Fibroblast of villous mesenchyme (primary cell): ENCODE results near the gene HAPLN2. TPM values are rescaled to one million over a fixed set of nuclear protein-coding genes. Genes with fewer than 3 reads are reported as not detected.
A peak's percentile ranks its signal among the peaks of the same experiment; 100 is the strongest.
"Not testable (repeated sequence)": the region's sequence is repeated elsewhere in the genome, so short reads cannot be mapped to it uniquely, and the experiment has no call there.

Source experiments
- DNase-seq: peaks from one replicate; pipeline ENCODE4 v3.0.0-alpha.2; 2010; ENCODE audit warnings: low read depth
- H3K4me3 ChIP-seq: 2 replicates; pipeline ENCODE4 v1.5.1; 2011; ENCODE audit warnings: low read depth, mild to moderate bottlenecking, low read length
- total RNA-seq: library from RNA; depleted of rRNA; stranded (reverse); fragments of >200 nt; gene quantifications from 2 replicates; pipeline ENCODE4 v1.2.3, GENCODE V29; 2012
- TF ChIP-seq, protein P1 (sequence below): IDR thresholded peaks from 2 replicates; pipeline ENCODE4 v1.5.1; 2012; ENCODE audit warnings: low read depth, mild to moderate bottlenecking, low read length; ENCODE audit not compliant: insufficient read depth

HAPLN2 gene
- total RNA-seq, 1 donor: not detected

- TF ChIP-seq, protein P1, sequence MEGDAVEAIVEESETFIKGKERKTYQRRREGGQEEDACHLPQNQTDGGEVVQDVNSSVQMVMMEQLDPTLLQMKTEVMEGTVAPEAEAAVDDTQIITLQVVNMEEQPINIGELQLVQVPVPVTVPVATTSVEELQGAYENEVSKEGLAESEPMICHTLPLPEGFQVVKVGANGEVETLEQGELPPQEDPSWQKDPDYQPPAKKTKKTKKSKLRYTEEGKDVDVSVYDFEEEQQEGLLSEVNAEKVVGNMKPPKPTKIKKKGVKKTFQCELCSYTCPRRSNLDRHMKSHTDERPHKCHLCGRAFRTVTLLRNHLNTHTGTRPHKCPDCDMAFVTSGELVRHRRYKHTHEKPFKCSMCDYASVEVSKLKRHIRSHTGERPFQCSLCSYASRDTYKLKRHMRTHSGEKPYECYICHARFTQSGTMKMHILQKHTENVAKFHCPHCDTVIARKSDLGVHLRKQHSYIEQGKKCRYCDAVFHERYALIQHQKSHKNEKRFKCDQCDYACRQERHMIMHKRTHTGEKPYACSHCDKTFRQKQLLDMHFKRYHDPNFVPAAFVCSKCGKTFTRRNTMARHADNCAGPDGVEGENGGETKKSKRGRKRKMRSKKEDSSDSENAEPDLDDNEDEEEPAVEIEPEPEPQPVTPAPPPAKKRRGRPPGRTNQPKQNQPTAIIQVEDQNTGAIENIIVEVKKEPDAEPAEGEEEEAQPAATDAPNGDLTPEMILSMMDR: no peak
- no peak for DNase-seq
- no peak overlapping the region for H3K4me3 ChIP-seq
Measured at GRCh38 chr1:156586323-156586722, 32.9 kb upstream of the HAPLN2 start.

DNA sequence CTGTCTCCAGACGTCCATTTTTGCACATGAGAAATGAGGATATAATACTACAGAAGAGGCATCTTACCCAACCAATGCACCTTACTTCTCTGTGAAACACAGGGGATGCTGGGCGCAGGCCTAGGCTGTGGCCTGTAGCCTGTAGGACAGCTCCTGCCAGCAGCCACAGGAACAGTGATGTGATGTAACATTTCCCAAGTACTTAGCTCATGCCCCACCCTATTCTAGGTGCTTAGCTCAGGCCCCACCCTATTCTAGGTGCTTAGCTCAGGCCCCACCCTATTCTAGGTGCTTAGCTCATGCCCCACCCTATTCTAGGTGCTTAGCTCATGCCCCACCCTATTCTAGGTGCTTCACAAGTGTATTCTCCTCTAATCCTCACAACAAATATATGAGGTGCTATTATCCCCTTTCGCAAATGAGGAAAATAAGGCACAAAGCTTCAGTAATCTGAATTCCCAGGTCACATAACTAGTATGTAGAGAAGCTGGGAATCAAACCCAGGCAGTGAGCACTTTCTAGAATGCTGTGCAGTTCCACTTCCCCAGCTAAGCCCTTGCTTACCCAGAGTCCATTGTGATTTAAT is 32.2 kb upstream of the HAPLN2 start:
- no peak overlapping the region for H3K4me3 ChIP-seq
- DNase-seq: no peak
- TF ChIP-seq, protein P1: no peak

- not testable (repeated sequence) for DNase-seq, H3K4me3 ChIP-seq
Measured at GRCh38 chr1:156587927-156588326, 31.3 kb upstream of the HAPLN2 start.

GRCh38 chr1:156589546-156589945 is 29.7 kb upstream of the HAPLN2 start:
- TF ChIP-seq, protein P1: no peak

GRCh38 chr1:156590326-156591180 is 28.7 kb upstream of the HAPLN2 start:
- no peak for DNase-seq
- H3K4me3 ChIP-seq: no peak overlapping the region
- TF ChIP-seq, protein P1: no peak

More at GRCh38 chr1:156589546-156589945, 29.7 kb upstream of the HAPLN2 start:
- DNase-seq: no peak
- H3K4me3 ChIP-seq: no peak overlapping the region

DNA sequence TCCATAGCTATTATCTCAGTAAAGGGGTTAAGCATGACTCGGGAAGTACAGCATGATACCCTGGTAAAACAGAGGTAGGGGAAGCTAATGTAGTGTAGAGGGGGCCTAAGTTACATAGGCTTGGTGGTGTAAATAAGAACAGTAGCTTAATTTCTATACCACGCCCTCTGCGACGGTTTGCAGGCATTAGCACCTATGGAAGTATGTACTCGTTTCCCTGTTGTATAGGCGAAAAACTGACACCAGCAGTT is 28.1 kb upstream of the HAPLN2 start:
- TF ChIP-seq, protein P1: no peak
- H3K4me3 ChIP-seq: peak overlapping the region; percentile 76
- no peak for DNase-seq

DNA sequence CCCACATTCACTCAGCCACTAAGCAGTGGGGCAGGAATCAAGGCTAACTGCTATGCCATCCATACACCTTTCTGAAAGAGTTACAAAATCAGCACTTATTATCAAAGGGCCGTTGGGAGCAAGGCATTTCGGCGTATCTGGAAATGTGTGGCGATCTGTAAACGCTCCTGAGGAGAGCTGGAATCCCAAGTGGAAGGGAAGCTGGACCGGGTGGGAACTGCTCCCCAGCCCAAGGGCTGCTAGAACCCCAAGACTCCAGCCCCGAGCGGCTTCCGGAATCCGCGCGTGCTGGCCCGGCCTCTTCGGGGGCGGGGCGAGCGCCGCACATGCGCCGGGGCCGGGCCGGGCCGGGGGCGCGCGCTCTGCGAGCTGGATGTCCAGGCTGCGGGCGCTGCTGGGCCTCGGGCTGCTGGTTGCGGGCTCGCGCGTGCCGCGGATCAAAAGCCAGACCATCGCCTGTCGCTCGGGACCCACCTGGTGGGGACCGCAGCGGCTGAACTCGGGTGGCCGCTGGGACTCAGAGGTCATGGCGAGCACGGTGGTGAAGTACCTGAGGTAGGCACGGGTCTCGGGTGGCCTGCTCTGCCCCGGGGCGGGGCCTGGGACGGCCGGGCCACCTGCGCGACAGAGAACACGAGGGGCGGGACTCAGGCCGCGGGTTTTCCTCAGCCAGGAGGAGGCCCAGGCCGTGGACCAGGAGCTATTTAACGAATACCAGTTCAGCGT is 27.6 kb upstream of the HAPLN2 start, which contains the start of gene NAXE:
NAXE (plus strand) TSS at position 345 of the 726 bp plus-strand sequence; CDS start at position 374, 29 bp downstream.
- H3K4me3 ChIP-seq: peak within 1 kb of the TSS; percentile 76
- peak; percentile 58 for DNase-seq
- TF ChIP-seq, protein P1: no peak
